HG03571 (cell line): ENCODE measurements around the gene BLOC1S6.

Experiments
- ATAC-seq: cut with Tn5 transposase; IDR thresholded peaks from one replicate; pipeline ENCODE4 v1.9.1; 2021; ENCODE audit not compliant: unreplicated experiment

Gene BLOC1S6

DNA sequence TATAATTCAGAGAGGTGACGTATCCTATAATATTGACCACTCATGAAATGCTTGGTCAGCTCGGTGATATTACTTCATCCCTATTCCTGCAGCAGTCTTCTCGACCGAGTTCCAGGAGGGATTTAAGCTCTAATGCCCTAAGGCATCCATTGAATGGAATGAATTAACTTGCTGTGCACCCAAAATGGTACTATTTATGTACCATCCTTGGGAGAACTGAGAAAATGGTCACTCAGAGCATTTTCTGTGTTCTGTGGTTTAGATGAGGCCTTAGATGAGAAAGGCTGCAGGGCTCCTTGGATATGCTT, 638 bp downstream of the BLOC1S6 start:
- no peak for ATAC-seq

DNA sequence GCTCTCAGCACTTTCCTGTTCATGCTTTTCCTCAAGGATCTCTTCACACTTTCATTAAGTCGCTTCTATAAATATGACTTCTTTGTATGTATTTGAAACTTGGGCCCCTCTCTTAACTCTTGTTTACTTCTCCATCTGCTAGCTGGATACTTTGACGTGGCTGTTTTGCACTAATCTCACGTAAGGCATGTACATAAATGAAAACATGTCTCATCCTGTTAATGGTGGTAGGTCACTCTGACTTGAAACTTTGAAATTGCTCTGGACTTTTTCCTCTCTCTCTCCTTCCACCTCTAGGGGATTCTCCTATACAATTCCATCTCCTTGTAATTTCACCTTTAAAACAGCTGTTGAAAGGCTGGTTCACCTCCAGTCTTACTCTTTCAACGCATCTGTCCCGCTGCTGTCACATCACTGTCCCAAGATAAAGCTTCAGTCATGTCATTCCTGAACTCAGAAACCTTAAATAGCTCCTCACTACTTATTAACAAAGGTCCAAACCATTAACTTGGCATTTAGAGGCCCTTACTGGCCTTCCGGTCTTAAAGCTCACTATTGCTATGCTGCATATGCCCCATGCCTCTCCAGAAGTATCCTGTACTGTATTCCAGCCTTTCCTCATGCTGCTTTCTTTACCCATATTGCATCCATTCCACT, 1.2 kb downstream of the BLOC1S6 start:
- ATAC-seq = no peak

DNA sequence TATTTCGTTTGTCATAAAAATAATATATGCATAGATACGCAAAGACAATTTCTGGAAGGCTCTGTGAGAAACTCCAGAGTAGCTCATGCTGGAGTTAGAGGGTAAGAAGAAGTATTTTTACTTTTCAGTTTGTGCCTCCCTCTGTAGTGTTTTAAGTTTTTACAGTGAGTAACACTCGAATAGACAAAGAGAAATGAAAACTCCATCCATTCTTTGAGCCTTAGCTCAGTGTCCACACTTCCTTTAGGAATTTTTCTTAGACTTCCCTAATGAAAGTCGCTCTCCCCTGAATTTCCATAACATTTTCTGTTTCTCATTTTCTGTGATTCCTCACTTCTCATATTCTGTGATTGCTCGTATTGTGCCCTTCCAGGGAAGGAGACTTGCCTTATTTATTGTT, 2.1 kb downstream of the BLOC1S6 start:
- ATAC-seq = no peak

DNA sequence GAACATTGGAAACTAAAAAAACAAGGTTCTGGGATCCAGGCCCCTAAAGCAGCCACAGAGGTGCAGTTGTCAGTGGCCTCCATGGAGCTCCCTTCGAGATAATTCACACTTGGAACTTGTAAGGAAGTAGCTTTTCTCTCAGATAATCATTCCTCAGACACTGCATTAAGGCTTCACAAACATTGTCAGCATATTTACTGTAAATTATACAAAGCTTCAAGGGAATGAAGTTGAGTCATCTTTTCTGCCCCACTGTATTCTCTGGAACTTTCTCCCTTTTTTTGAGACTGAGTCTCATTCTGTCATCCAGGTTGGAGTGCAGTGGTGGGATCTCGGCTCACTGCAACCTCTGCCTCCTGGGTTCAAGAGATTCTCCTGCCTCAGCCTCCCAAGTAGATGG, 7.1 kb downstream of the BLOC1S6 start:
- ATAC-seq = no peak

DNA sequence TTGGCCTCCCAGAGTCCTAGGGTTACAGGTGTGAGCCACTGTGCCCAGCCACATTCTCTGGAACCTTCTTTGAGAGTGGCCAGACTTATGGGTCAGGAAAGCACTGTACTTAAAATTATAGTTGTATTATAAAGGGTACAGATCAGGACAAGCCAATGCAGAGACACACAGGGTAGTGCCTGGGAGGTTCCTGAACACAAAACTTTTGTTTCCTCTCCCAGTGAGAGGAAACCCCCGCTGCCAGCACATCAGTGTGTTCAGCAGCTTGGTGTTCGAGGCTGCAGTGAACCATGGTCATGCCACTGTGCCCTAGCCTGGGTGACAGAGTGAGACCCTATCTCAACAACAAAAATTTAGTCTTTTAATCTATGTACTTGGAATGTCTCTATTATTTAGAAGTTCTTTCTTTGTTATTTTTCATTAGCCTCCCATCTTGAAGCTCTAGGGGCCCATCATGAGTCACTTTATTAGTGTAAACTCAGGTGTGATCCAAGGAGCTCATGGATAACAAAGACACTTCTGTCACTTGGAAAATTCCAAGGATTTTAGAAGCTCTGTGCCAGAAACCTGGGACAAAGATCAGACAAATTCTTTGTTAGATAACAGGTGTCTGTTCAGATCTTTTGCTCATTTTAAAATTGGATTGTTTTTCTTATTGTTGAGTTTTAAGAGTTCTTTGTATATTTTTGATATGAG, 7.8 kb downstream of the BLOC1S6 start:
- ATAC-seq = no peak

DNA sequence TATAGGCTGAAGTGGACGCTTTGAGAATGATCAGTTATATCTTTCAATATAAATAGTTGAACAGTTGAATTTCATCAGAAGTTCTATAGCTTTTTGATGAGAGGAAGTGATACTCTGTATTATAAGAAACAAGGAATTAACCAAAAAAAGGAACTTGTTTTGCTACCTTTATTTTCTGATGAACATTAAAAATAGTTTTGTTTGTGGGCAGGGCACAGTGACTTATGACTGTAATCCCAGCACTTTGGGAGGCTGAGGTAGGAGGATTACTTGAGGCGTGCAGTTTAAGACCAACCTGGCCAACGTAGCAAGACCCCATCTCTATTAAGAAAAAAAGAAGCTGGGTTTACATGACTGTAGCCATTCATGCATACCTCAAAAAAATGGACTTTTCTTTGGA, 16.7 kb downstream of the BLOC1S6 start:
- no peak for ATAC-seq

DNA sequence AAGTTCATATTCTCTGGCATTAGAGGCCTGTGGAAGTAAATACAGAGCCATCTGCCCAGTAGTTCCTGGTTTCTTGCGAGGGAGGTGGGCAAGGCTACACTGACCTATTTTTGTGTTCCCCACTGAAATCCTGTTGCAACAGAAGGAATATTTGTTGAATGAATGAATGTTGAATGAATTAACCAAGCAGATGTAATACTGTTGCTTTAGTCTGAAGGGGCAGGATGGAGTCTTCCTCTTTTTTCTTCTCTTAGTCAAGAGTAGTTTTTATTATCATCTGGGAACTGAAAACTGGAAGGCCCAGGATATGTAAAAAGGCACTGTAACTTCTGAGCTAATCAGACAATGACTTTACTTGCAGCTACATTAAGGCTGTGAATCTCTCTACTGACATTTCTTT, 17.1 kb downstream of the BLOC1S6 start:
- ATAC-seq = no peak

DNA sequence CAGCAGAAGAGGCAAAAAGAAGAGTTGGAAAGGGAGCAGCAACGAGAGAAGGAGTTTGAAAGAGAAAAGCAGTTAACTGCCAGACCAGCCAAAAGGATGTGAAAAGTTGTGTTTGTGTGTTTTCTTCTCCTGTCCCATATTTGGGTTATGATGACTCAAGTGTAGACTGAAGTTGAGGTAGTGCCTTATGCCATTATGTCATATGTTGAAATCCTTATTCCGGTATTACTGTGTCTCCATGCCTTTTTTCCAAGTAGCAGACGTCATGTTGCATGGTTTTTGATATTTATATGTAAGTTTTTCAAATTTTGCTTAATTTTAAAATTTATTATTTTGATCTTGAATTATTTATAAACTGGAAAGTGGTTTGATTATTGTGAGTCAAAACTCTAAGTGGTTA, 19.2 kb downstream of the BLOC1S6 start:
- ATAC-seq = no peak

DNA sequence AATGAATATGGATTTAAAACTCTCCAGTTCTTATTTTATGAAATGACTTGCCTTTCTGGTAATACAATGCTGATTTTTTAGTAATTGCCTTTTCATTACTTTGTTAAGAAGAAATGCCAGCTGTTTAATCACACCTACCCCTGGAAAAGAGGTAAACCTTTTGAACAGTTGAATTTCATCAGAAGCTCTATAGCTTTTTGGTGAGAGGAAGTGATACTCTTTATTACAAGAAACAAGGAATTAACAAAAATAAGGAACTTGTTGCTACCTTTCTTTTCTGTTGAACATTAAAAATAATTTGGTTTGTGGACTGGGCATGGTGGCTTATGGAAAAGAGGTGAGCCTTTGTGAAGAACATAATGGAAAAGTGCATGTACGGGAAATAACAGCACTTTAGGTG, 19.7 kb downstream of the BLOC1S6 start:
- no peak for ATAC-seq

DNA sequence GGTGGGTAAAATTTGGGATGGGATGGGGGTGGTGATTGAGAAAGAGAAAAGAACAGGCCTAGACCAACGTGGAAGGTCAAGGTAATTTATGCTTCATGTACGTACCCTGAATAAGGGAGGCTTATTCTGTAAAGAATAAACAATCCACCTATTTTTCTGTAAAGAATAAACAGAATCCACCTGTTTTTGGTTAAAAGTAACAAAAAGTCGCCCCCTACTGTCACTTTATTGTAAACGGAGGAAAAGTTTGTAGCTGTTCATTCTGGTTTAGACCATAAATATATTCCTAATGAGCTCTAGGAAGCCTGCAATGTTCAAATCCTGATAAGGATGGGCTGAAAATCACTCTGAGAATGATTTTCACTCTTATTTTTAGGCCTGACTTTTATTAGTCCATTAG, 24.1 kb downstream of the BLOC1S6 start:
- ATAC-seq = no peak

DNA sequence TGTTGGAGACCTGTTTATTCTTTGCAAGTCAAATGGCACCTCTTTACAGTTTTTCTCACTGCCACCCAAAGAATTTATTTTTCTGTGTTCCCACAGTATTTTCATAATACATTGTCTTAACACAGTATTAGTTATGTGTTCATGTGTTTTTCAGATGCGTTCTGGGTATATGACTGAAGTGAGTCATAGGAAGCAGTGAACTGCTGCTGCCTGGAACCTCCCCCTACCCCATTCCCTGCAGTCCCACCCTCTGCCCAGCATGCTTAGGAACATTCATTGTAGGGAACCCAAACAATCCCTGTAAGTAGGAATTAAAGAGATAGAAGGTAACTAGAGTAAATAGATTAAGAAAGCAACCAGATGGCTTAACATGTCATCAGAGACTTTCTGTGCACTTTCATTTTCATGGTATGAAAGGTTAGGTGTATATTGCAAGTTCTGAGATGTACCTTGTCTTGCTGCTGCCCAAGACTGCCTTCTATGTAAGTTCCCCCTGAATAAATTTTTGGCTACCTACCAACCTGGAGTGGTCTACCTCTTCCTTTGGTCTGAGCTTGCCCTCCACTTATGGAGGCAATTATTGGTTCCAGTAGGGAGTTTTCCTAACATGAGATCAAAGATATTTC, 25.7 kb downstream of the BLOC1S6 start:
- no peak for ATAC-seq

DNA sequence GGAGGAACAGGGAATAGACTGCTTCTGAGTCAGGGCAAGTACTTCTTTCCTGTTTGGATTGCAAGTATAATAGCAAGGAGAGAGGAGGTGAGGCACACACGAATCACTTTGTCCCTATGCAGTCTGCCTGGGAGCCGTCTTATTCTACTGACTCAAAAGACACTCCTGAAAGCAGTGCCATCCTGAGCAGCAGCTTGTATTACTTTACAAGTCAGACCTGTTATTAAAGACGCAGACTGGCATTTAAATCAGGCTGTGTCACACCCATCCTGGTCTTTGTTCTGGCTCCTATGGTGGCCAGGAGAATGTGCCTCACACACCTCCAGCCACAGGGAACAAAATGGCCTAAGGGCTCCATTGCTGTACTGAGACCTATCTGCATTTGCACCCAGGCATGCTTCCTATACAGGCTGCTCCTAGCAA, 29.7 kb downstream of the BLOC1S6 start:
- no peak for ATAC-seq

DNA sequence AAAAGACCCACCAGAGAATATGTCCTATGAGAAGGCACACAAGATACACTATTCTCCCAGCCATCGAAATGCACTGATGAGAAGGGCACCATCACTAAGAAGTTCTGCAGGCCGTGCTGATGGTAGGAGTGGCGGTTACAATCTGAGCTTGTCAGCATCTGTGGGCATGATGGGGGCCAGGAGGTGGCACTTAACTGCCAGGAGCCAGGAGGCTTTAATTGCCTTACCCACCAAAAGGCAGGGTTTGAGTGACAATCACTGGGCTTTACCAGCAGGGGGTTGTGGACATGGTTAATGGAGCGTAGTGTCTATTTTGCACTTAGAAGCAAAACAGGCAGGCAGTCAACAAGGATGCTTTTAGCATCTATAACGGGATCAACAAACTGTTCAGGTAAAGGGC, 31.6 kb downstream of the BLOC1S6 start:
- no peak for ATAC-seq

DNA sequence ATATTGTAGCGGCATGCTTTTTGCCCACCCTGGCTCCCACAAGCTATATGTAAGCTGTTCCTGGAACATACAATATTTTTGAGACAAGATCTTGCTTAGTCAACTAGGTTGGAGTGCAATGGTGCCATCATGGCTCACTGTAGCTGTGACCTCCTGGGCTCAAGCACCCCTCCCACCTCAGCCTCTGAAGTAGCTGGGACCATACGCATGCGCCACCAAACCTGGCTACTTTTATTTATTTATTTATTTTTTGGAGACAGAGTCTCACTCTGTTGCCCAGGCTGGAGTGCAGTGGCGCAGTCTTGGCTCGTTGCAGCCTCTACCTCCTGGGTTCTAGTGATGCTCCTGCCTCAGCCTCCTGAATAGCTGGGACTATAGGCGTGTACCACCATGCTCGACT, 41.0 kb downstream of the BLOC1S6 start:
- no peak for ATAC-seq

DNA sequence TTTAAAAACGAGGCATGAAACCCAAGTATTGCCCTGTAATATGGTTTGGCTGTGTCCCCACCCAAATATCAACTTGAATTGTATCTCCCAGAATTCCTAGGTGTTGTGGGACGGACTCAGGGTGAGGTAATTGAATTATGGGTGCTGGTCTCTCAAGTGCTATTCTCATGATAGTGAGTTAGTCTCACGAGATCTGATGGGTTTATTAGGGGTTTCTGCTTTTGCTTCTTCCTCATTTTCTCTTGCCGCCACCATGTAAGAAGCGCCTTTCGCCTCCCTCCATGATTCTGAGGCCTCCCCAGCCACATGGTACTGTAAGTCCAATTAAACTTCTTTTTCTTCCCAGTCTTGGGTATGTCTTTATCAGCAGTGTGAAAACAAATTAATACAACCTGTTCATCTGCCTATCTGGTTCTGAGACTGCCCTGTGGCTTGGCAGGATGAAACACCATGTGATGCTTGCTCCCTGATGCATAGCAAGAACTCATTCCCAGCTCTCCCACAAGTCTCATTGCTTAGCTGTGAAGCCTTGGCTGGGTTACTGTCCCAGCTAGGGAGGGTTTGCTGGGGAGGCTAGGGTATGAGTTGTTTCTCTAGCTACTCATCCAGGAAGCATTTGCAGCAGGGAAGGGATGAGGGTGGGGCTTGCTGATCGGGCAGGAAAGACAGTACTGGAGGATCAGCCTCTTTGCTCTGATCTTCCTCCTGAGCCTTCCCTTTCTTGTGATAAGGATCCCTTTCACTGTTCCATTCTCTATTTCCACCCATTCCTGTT, 43.9 kb downstream of the BLOC1S6 start:
- ATAC-seq = no peak

DNA sequence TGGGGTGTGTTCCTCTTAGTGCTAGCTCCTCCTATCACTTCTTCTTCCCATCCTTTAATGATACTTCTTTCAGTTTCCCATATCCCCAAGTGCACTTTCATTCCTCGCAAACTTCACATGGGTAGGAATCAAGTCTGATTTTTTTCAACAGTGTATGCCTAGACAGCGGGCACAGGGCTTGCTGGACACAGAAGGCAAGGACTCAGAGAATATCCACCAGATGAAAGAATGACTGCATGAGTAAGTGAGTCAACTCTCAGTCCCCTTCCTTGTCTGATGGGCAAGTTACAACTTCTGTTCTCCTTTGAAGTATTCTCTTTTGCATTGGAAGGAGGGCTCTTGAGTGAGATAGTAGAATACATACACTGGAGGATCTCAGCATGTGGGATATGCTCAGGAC, 44.6 kb downstream of the BLOC1S6 start:
- ATAC-seq = no peak

DNA sequence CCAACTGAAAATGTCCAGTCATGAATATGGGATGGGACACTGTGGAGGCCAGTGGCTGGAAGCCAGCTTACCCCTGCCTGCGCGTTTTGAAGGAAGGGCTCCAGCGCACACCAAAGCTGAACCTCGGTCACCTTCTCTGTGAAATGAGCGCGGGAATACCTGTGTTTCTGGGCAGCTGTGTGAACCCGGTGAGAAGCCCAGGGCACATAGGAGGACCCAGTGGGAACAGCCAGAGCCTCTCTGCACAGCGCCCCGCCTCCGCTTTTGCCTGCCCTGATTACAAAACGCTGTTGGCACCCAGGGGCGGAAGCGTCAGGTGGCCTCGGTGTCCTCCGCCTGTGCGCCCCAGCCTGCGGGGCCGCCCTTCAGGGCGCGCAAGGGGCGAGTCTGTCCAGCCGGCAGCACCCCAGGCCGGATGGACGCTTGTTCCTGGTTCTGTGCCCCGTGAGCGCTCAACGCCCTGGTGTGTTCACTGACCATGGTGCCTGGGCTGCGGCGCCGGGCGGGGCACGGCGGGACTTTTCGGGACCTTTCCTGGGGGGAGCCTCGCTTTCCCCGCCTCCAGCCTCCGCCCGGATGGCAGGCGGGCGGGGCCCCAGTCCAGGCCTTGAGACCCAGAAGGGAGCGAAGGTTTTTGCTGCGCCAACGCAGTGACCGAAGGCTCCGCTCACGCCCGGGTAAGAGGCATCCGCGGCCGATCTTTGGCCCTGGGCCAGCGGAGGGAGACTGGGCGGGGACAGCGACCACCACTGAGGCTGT, 47.4 kb downstream of the BLOC1S6 start, which contains the start of gene SQOR:
TSS of gene SQOR (plus strand) at position 598 of the 759 bp plus-strand sequence. CDS start 23,895 bp downstream, outside the sequence.
- peak; percentile 69 for ATAC-seq

DNA sequence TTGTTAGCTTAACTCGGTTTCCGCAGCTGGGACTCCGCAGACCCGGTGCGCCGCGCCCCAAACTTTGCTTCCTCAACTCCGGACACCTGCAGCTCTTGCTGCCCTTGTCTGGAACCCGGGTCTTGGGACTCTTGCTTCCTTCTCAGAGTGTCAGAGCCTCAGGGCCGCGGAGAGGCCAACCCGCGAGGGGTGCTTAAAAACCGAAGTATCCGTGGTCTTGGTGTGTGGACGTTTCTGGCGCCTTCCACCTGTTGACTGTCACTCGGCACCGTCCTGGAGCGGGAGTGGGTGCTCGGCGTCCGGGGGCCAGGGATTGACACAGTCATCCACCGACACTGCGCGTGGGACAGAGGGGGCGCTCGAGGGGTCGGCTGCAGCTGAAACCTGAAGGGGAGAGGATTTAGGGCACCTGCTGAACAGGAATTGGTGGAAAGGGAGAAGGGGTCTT, 48.0 kb downstream of the BLOC1S6 start:
- peak; percentile 43 for ATAC-seq

DNA sequence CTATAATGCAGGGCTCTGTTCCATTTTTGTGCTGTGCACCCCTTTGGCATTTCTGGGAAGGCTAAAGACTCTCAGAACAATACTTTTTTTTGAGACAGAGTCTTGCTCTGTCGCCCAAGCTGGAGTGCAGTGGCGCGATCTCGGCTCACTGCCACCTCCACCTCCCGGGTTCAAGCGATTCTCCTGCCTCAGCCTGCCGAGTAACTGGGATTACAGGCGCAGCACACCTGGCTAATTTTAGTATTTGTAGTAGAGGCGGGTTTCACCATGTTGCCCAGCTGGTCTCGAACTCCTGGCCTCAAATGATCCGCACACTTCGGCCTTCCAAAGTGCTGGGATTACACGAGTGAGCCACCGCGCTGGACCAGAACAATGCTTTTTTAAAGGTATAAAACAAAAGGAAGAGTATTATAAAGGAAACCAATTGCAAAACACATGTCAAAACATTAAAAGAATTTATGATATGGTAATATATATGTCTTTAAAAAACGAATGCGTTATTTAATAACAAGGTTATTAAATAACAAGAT, 48.6 kb downstream of the BLOC1S6 start:
- no peak for ATAC-seq

DNA sequence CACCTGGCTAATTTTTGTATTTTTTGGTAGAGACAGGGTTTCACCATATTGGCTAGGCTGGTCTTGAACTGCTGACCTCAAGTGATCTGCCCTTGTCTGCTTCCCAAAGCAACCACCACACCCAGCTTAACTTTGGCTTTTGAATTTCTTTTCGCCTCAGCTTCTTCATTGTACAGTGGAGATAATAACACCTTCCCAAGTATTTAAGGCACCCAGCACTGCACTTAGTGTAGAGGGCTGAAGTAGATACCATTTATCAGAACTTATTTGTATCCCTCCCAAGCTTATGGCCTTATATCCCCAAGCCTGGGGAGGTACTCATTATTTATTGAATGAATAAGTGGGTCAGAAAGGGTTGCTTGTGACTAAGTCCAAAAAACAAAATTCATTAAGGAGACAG, 50.0 kb downstream of the BLOC1S6 start:
- ATAC-seq = no peak
